ENCODE measurements around the gene THBS2.
"Not testable (repeated sequence)": the region's sequence is repeated elsewhere in the genome, so short reads cannot be mapped to it uniquely, and the experiment has no call there.

THBS2 gene

GRCh38 chr6:169253337-169254238 is at the start of gene THBS2:
THBS2 (minus strand) TSS chr6:169253846; CDS start chr6:169250784, 3,062 bp downstream.
- no peak for DNase-seq

GRCh38 chr6:169302716-169303115 is 49.1 kb upstream of the THBS2 start:
- DNase-seq: no peak

- DNase-seq: no peak
Measured at GRCh38 chr6:169302255-169302654, 48.6 kb upstream of the THBS2 start.

GRCh38 chr6:169300916-169301315 is 47.3 kb upstream of the THBS2 start:
- DNase-seq: no peak

- not testable (repeated sequence) for DNase-seq
Measured at GRCh38 chr6:169298626-169299025, 45.0 kb upstream of the THBS2 start.

GRCh38 chr6:169296622-169297021 is 43.0 kb upstream of the THBS2 start:
- DNase-seq: no peak

GRCh38 chr6:169296170-169296569 is 42.5 kb upstream of the THBS2 start:
- DNase-seq: no peak

GRCh38 chr6:169293196-169293595 is 39.5 kb upstream of the THBS2 start:
- no peak for DNase-seq

GRCh38 chr6:169292338-169293124 is 38.9 kb upstream of the THBS2 start:
- DNase-seq: no peak

- DNase-seq: no peak
Measured at GRCh38 chr6:169291646-169292337, 38.1 kb upstream of the THBS2 start.

GRCh38 chr6:169291148-169291547 is 37.5 kb upstream of the THBS2 start:
- no peak for DNase-seq

- no peak for DNase-seq
Measured at GRCh38 chr6:169289619-169290339, 36.1 kb upstream of the THBS2 start.

- DNase-seq: no peak
Measured at GRCh38 chr6:169289257-169289618, 35.6 kb upstream of the THBS2 start.

GRCh38 chr6:169288591-169288990 is 34.9 kb upstream of the THBS2 start:
- DNase-seq: no peak

GRCh38 chr6:169287675-169288074 is 34.0 kb upstream of the THBS2 start:
- no peak for DNase-seq

GRCh38 chr6:169286961-169287360 is 33.3 kb upstream of the THBS2 start:
- no peak for DNase-seq

GRCh38 chr6:169285165-169285564 is 31.5 kb upstream of the THBS2 start:
- no peak for DNase-seq

- no peak for DNase-seq
Measured at GRCh38 chr6:169283924-169284323, 30.3 kb upstream of the THBS2 start.

GRCh38 chr6:169282043-169282442 is 28.4 kb upstream of the THBS2 start:
- DNase-seq: no peak

- DNase-seq: no peak
Measured at GRCh38 chr6:169277619-169278018, 24.0 kb upstream of the THBS2 start.

- no peak for DNase-seq
Measured at GRCh38 chr6:169274781-169275180, 21.1 kb upstream of the THBS2 start.

GRCh38 chr6:169273511-169273910 is 19.9 kb upstream of the THBS2 start:
- no peak for DNase-seq

- DNase-seq: no peak
Measured at GRCh38 chr6:169271877-169272216, 18.2 kb upstream of the THBS2 start.
